GM10248 (cell line): ENCODE data around the gene FLT3.

Experiments
- CTCF ChIA-PET: fragments of 300-600 bp; sonication (Branson Sonifier 250); formaldehyde crosslinking; extraction: SDS; loops from one replicate; lab custom pipeline; 2021; ENCODE audit warnings: antibody characterized with exemption; lab: Yijun Ruan, JAX
- POLR2A ChIA-PET: fragments of 350-650 bp; sonication (Branson Sonifier 250); formaldehyde crosslinking; extraction: SDS; loops from one replicate; lab custom pipeline; 2020; ENCODE audit warnings: antibody characterized with exemption; lab: Yijun Ruan, JAX
- DNase-seq: peaks from one replicate; pipeline ENCODE4 v3.0.0; 2012; ENCODE audit errors: extremely low spot score
- TF ChIP-seq, protein P1 (sequence below): IDR thresholded peaks from 2 replicates; pipeline ENCODE4 v1.5.1; 2012; ENCODE audit warnings: mild to moderate bottlenecking, low read depth; ENCODE audit errors: extremely low read depth, missing control alignments, control extremely low read depth

FLT3 gene

GRCh38 chr13:27962128-27962841, 138.1 kb downstream of the FLT3 start:
- DNase-seq: no peak
- TF ChIP-seq, protein P1, sequence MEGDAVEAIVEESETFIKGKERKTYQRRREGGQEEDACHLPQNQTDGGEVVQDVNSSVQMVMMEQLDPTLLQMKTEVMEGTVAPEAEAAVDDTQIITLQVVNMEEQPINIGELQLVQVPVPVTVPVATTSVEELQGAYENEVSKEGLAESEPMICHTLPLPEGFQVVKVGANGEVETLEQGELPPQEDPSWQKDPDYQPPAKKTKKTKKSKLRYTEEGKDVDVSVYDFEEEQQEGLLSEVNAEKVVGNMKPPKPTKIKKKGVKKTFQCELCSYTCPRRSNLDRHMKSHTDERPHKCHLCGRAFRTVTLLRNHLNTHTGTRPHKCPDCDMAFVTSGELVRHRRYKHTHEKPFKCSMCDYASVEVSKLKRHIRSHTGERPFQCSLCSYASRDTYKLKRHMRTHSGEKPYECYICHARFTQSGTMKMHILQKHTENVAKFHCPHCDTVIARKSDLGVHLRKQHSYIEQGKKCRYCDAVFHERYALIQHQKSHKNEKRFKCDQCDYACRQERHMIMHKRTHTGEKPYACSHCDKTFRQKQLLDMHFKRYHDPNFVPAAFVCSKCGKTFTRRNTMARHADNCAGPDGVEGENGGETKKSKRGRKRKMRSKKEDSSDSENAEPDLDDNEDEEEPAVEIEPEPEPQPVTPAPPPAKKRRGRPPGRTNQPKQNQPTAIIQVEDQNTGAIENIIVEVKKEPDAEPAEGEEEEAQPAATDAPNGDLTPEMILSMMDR: no peak
- ChIA-PET POLR2A (no interaction called here), CTCF (interaction anchor here (1.3 to 7.9 kb wide), 5 partner anchors 8 to 604 kb away, joined by 3 to 70 read pairs (median 10); no protein-coding TSS in a partner anchor)

DNA sequence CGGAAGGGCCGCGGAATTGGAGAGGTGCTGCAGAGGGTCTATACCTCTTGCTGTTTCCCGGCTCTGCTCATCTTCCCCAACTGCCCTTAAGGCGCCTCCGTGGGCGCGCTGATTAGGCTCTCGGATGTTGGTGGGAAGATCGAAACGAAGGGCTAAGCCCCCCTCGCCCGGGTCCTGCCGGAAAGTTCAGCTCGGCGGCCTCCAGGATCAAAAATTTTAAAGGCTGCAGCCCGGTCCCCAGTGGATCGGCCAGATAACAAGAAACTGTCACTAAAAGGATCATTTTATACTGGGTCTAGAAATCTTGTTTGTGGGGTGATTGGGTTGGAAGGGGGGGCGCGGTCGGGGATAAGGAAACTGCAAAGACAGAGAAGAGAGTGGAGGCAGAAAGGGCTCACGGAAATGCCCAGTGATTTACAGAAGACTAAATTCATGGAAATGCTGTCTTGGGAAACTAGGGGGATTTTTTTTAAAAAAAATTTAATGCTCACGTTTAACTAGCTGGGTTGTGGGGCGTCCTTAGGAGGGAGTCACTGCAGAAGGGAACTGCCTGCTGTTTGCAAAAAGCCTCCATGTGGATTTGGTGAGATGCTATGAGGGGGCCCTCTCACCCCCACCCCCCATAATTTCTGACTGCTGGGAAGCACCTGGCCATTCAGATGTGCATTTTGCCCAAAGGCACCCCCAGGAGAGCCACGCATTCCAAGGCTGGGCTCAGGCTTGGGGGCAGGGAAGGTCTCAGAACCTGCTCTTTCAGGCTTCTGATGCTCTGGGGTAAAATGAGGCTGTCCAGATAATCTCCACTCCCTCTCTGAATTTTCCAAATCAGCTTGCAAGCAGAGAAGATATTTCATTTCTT, 138.9 kb downstream of the FLT3 start:
- ChIA-PET POLR2A (no interaction called here), CTCF (interaction anchor here (1.3 to 7.9 kb wide), 5 partner anchors 7 to 603 kb away, joined by 3 to 70 read pairs (median 10); no protein-coding TSS in a partner anchor)
- TF ChIP-seq, protein P1: no peak
- no peak for DNase-seq

DNA sequence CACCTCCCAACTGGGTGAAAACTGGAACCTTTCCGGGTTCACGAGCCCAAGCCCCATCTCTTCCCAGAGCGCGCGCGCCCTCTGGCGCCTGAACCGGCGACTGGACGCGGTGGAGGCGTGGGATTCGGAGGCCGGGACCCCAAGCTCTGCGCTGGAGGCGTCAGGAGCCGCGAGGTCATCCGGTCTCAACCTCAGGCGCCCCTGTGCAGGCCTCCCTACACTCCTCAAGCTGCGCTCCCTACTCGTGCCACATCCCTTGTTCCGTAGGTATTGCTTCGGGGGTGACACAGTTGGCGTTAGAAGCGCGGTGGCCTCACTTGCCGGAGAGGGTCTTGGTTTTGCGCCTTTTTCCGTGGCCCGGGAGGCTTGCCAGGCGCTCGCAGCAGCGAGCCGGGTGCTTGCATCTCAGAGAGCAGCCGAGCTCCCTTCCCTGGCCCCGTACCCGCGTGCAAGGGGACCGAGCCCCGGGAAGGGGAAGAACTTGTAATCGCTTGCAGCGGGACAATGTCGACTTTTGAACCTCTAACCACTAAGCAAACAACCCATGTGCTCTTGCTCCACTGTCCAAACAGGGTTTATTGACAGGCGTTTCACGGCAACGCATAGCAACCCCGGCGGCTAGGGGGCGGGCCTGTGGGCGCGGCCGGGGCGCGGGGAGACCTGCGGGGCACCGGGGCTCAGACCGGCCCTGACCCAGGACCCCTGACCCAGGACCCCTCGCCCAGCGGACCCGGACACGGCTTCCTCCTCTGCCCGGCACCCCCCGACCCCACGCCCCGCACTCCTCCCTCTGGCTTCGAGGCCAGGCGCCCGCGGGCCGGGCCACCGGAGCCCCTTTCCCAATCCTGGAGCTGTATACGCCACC, 139.8 kb downstream of the FLT3 start:
- CTCF ChIA-PET: interaction anchor here (0.7 to 7.9 kb wide), 7 partner anchors 15 to 602 kb away, joined by 3 to 70 read pairs (median 4); no protein-coding TSS in a partner anchor
- peak; percentile 72 for DNase-seq
- POLR2A ChIA-PET: no interaction called here
- TF ChIP-seq, protein P1: peak; percentile 57

DNA sequence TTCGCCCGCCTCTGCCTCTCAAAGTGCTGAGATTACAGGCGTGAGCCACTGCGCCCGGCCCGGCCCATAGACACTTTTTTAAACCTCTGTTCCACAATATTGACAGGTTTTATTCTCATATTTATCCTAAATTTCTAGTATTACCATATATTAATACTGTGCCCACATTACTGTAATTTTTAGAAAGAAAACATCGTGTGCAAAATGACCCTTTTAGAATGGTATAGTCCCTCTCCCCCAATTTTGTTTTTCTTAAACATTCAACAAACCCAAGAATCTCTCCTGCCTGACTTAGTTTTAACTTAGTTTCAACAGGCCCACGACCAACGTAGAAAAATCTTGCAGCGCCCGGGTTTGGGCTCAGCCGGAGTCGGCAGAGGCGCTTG, 140.4 kb downstream of the FLT3 start:
- POLR2A ChIA-PET: no interaction called here
- TF ChIP-seq, protein P1: no peak
- CTCF ChIA-PET: interaction anchor here (0.7 to 7.9 kb wide), 6 partner anchors 14 to 600 kb away, joined by 3 to 70 read pairs (median 4); no protein-coding TSS in a partner anchor
- no peak for DNase-seq

DNA sequence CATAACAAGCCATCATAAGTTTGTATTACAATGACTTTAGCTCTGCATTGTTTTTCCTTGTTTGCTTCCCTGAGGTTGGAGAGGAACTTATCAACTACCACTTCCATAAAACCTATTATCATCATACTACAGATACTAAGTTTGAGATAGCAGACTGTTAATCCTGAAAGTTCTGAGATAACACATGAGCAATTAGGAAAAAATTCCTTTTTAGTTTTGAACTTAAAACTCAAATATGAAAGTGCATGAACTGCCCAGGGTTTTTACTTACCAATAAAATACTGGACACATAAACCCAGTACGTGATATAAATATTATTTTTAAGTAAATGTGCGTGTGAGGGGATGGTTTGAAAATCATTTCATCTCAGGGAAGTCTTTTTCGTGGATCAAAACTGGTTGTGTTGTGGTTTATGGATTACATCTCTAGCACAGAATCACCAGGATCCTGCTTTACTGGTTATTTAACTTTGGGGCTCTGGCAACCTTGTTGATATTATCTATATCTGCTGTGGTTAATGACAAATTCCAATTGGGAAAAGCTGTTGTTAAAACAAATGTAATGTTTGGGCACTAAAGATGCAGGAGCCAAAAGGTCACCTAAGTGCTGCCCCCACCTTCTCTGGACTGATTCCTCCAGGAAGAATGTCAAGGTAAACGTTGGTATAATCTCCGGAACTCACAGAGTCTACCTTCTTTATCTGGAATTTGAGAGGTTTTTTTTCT, 143.6 kb downstream of the FLT3 start:
- TF ChIP-seq, protein P1: no peak
- no peak for DNase-seq
- POLR2A ChIA-PET: no interaction called here
- CTCF ChIA-PET: interaction anchor here (0.7 to 7.9 kb wide), 7 partner anchors 14 to 595 kb away, joined by 3 to 70 read pairs (median 4); no protein-coding TSS in a partner anchor
